ENCODE results near the gene LPCAT2.

DNA sequence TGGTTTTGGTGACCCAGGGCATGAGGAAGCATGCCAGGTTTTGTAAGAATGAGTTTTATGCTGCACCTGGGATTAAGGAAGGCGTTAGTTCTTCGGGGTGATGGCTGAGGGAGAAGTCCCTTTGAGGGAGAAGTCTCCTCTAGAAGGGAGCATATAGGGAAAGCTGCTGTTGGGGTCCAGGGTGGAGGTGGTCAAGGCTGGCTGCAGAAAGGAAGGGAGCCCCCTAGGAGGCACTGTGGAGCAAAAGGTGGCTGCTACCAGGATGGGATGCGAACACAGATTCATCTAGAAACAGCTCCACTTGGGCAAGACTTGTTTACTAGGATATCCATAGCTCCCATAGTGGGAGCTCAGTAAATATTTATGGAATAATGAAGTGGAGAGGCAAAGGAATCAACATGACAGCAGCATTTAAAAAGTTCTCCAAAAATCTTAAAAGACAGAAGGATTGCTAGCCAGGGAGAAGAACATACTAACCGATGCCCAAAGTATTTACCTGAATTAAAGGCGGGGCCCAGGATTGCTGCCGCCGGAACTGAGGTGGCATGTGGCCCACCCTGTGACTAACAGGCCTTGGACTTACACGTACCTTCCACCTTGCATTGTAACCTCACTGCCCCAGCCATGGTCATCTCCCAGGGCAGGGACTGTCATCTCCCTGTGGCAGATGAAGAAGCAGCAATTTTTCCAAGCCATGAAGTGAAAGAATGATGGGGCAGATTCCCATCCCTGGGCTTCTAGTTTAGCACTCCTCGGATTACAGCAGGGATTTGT, 7.1 kb upstream of the LPCAT2 start:
- TF ChIP-seq EP300 (IDR thresholded peaks at IDR 0.05; ENCODE audit: low read depth in 2 of 2, low read length in 2 of 2) = no peak
- no peak for TF ChIP-seq EP300 (CRISPR knock-in tag; IDR thresholded peaks at IDR 0.05; ENCODE audit: borderline replicate concordance)
- TF ChIP-seq, protein P1, sequence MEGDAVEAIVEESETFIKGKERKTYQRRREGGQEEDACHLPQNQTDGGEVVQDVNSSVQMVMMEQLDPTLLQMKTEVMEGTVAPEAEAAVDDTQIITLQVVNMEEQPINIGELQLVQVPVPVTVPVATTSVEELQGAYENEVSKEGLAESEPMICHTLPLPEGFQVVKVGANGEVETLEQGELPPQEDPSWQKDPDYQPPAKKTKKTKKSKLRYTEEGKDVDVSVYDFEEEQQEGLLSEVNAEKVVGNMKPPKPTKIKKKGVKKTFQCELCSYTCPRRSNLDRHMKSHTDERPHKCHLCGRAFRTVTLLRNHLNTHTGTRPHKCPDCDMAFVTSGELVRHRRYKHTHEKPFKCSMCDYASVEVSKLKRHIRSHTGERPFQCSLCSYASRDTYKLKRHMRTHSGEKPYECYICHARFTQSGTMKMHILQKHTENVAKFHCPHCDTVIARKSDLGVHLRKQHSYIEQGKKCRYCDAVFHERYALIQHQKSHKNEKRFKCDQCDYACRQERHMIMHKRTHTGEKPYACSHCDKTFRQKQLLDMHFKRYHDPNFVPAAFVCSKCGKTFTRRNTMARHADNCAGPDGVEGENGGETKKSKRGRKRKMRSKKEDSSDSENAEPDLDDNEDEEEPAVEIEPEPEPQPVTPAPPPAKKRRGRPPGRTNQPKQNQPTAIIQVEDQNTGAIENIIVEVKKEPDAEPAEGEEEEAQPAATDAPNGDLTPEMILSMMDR (CRISPR knock-in tag; IDR thresholded peaks at IDR 0.05) = peak; percentile 40
- no peak for TF ChIP-seq TGIF2 (CRISPR knock-in tag; IDR thresholded peaks at IDR 0.05)
- no peak for TF ChIP-seq ELF3 (CRISPR knock-in tag; IDR thresholded peaks at IDR 0.05)
- TF ChIP-seq GATAD2A (CRISPR knock-in tag; IDR thresholded peaks at IDR 0.05) = no peak
- TF ChIP-seq TCF7L2 (IDR thresholded peaks at IDR 0.05; ENCODE audit: low read depth, low read length) = no peak
- TF ChIP-seq SMYD3 (CRISPR knock-in tag; IDR thresholded peaks at IDR 0.05) = no peak
- TF ChIP-seq ZNF547 (CRISPR knock-in tag; IDR thresholded peaks at IDR 0.05) = no peak
- no peak for TF ChIP-seq ZNF326 (CRISPR knock-in tag; IDR thresholded peaks at IDR 0.05; ENCODE audit: borderline replicate concordance)
- no peak for TF ChIP-seq EZH2 (conservative IDR thresholded peaks at IDR 0.05; ENCODE audit: low read depth, low read length)
- TF ChIP-seq EEA1 (CRISPR knock-in tag; IDR thresholded peaks at IDR 0.05; ENCODE audit: borderline replicate concordance) = no peak
- TF ChIP-seq ZKSCAN1 (IDR thresholded peaks at IDR 0.05; ENCODE audit: low read length) = no peak

All from HepG2 (cell line).